GM10248 (cell line): ENCODE results near the gene CEP85L.

Source experiments
- CTCF ChIA-PET: fragments of 300-600 bp; sonication (Branson Sonifier 250); formaldehyde crosslinking; extraction: SDS; loops from one replicate; lab custom pipeline; 2021; ENCODE audit warnings: antibody characterized with exemption; lab: Yijun Ruan, JAX
- POLR2A ChIA-PET: fragments of 350-650 bp; sonication (Branson Sonifier 250); formaldehyde crosslinking; extraction: SDS; loops from one replicate; lab custom pipeline; 2020; ENCODE audit warnings: antibody characterized with exemption; lab: Yijun Ruan, JAX
- DNase-seq: peaks from one replicate; pipeline ENCODE4 v3.0.0; 2012; ENCODE audit errors: extremely low spot score
- CTCF ChIP-seq: IDR thresholded peaks from 2 replicates; pipeline ENCODE4 v1.5.1; 2012; ENCODE audit warnings: mild to moderate bottlenecking, low read depth; ENCODE audit errors: extremely low read depth, missing control alignments, control extremely low read depth

The CEP85L gene

GRCh38 chr6:118559659-118560058 lies 91.7 kb downstream of the CEP85L start:
- DNase-seq, result no peak
- POLR2A ChIA-PET, result no interaction called here
- TF ChIP-seq CTCF, result no peak
- CTCF ChIA-PET, result no interaction called here

GRCh38 chr6:118558464-118559217 lies 92.8 kb downstream of the CEP85L start:
- ChIA-PET POLR2A (no interaction called here), CTCF (interaction anchor here (1.0 to 1.1 kb wide), 3 partner anchors 9 to 276 kb away, joined by 3 to 5 read pairs (median 3); no protein-coding TSS in a partner anchor)
- no peak for DNase-seq
- no peak for TF ChIP-seq CTCF

- ChIA-PET POLR2A (no interaction called here), CTCF (interaction anchor here (1.1 to 2.4 kb wide), 3 partner anchors 11 to 272 kb away, joined by 4 to 14 read pairs (median 7); no protein-coding TSS in a partner anchor)
- TF ChIP-seq CTCF, result no peak
- DNase-seq, result no peak
Measured at GRCh38 chr6:118554698-118555097, 96.7 kb downstream of the CEP85L start.

- no peak for DNase-seq
- ChIA-PET CTCF (interaction anchor here (1.4 to 2.4 kb wide), 3 partner anchors 12 to 577 kb away, joined by 5 to 14 read pairs (median 7); no protein-coding TSS in a partner anchor), POLR2A (no interaction called here)
- no peak for TF ChIP-seq CTCF
Measured at GRCh38 chr6:118553132-118553531, 98.3 kb downstream of the CEP85L start.

GRCh38 chr6:118551063-118552053 lies 100.0 kb downstream of the CEP85L start:
- ChIA-PET CTCF (interaction anchor here (0.7 to 2.0 kb wide), 6 partner anchors 9 to 572 kb away, joined by 3 to 8 read pairs (median 4); no protein-coding TSS in a partner anchor), POLR2A (no interaction called here)
- DNase-seq, result peak; percentile 35
- TF ChIP-seq CTCF, result peak; percentile 33

- CTCF ChIA-PET, result interaction anchor here (0.8 to 1.6 kb wide), 3 partner anchors 10 to 575 kb away, joined by 3 to 5 read pairs (median 3); no protein-coding TSS in a partner anchor
- POLR2A ChIA-PET, result no interaction called here
Measured at GRCh38 chr6:118548613-118549012, 102.8 kb downstream of the CEP85L start.

More at GRCh38 chr6:118548613-118549012, 102.8 kb downstream of the CEP85L start:
- TF ChIP-seq CTCF, result no peak
- DNase-seq, result no peak
